Thyroid gland (tissue), 4 donors: ENCODE data around the gene ALOX15B.

Experiments used
- CTCF ChIP-seq, 6 experiments: fragments of 200-600 bp in 3 of 6; fragments of 450-650 bp in 3 of 6; sonication (generic) in 3 of 6; IDR thresholded peaks; one replicate each; pipeline ENCODE4 v1.5.1; 2016 to 2019; ENCODE audit warnings: antibody characterized with exemption in 6 of 6, mild to moderate bottlenecking in 2 of 6, inconsistent platforms in 1 of 6, moderate library complexity in 1 of 6
- POLR2A ChIP-seq, 2 donors: fragments of 450-650 bp; IDR thresholded peaks; one replicate each; pipeline ENCODE4 v1.6.1; 2017; ENCODE audit warnings: antibody characterized with exemption in 2 of 2, mild to moderate bottlenecking in 2 of 2, moderate library complexity in 1 of 2

DNA sequence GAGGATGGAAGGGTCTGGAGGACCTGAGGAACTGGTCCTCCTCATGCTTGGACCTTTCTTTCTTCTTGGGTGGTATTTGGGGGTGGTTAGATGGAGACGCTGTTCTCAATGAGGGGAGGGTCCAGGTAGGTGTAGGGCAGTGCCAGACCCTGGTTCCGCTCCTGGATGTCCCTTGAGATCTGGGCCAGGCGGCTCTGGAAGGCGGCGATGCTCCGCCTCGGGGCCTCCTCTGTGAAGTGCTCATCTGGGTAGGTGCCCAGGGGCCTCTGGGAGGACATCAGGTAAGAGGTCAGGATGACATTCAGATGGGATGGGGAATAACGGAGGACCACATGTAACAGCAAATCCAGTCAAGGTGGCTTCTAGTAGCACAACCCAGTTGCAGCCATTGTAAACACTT, 57.7 kb downstream of the ALOX15B start:
- TF ChIP-seq CTCF (IDR thresholded peaks at IDR 0.05) = no peak
- no peak for TF ChIP-seq POLR2A (IDR thresholded peaks at IDR 0.05)
